ENCODE results near the gene WASHC1.
"Not testable (repeated sequence)": the region's sequence is repeated elsewhere in the genome, so short reads cannot be mapped to it uniquely, and the experiment has no call there.

Gene WASHC1

GRCh38 chr9:29356-29755 lies at the start of gene WASHC1:
WASHC1 (minus strand) TSS chr9:29456; CDS start chr9:24999, 4,457 bp downstream.
- not testable (repeated sequence) for DNase-seq

- not testable (repeated sequence) for DNase-seq
Measured at GRCh38 chr9:78333-78732, 49.1 kb upstream of the WASHC1 start.

DNA sequence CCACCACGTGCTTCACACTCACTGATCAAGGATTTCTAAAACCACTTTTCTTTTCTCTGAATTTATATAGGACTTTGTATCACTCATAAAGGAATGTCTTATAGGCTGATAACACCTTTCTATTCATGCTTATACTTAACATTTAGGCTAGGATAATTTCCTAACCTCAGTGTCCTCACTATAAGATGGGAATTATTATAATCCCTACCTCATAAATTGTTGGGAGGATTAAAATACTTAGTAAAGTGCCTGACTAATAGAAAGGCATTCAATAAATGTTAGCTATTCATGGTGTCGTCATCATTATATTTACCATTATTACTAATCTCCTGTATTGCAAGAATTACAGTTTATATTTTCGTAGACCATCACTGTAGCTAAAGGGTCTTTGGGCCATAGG lies 47.1 kb upstream of the WASHC1 start:
- not testable (repeated sequence) for DNase-seq

DNA sequence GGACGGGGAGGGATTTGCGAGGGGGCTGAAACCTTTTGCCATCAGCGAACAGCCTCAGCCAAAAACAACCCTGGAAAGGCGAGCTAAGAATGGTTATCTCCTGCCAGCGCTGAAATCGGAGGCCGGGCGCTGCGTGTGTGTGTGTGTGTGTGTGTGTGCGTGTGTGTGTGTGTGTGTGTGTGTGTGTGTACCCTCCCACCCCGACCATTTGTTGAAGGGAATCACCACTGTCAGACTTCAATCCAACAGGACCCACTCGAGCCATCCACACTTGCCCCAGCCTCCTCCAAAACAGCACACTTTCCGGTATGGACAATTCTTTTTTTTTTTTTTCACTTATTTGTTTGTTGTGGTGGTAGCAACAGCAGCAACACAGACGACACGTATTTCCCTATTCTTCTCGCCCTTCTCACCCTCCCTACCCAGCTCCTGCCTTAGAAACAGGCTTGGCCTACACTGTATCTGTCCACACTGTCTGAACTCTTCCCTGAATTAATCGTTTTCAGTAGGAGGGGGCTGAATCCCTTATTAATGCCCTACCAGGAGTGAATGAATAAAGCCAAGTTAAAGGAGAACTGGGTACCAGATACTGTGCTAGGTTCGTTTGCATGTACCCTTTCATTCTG lies 44.8 kb upstream of the WASHC1 start:
- not testable (repeated sequence) for DNase-seq

DNA sequence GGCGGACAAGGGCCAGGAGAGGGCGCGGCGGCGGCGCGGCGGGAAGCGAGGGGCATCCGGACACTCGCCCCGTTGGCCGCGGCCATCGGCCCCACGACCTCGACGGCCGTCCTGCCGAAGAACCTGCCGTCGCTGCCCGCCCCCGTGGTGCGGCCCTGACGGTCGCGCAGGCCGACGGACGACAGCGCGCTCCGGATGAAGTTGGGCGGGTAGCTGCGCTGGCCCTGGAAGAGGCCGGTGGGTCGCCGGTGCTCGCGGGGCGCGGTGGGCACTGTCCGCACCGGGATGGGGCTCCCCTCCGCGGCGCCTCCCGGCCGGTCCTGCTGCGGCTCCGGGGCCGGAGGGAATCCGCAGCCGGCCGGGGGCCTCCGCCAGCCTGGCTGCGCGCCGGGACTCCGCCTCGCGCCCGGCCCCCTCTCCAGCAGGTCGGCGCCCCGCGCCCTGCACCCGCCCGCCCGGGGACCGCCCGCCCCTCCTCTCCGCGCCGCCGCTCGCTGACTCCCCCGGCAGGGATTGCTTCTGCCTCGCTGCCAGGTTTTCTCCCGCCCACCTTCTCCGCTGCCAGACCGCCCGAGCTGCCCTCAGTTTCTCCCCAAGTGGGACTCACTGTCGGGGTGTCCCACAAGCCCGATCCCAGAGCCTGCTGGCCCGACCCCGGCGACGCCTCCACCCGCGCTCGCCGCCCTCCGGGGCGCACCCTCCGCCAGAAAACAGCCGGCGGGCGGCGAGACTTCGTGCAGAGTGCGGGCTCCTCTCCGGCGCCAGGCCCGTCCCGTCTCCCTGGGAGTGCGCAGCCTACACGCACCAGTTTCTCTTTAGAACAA lies 44.0 kb upstream of the WASHC1 start:
- peak; percentile 10 for DNase-seq

DNA sequence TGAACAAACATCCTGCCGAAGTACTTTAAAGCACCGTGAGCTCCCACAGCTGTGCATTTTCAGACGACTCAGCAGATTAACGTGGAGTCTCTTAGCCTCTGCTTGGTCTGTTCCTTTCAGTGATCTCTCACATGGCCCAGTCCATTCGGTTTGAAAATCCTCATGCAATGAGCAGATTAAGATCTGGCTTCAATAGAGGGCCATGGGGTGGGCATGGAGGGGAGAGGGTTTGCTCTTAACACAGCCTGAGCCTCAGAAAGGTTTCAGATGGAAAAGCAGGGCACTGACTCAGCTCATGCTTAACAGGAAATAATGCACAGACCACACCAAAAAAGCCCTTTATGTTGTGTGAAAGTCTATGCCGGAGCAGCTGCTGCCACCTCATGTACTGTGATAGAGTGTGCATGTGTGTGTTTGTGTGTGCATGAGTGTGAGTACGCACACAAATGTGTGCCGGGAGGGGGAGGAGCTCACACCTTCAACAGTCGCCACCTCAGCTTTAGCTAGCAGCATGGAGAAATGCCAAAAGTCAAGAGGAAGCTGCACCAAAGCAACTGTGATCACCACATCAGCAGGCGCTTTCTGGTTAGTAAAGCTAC lies 33.9 kb upstream of the WASHC1 start:
- not testable (repeated sequence) for DNase-seq

DNA sequence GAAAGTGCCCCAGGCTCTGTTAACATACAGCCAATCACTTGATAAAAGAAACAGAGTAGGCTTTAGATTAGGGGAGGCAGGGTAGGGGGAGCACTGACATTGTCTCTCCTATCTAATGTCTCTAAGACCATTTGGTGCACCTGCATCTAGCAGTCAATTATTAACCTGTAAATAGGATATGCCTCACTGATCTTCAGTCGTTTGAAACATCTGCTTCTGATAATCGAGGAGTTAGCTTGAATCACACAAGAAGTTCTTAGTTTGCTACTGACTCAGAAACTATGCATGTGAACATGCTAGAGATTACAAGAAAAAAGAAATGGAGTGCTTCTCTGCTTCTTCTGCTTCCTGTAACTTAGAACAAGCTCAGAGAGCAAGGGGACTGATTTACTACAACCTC lies 23.4 kb upstream of the WASHC1 start:
- not testable (repeated sequence) for DNase-seq

GRCh38 chr9:48190-48842 lies 19.1 kb upstream of the WASHC1 start:
- DNase-seq = not testable (repeated sequence)

GRCh38 chr9:46639-47271 lies 17.5 kb upstream of the WASHC1 start:
- DNase-seq = not testable (repeated sequence)

- DNase-seq = peak; percentile 39
Measured at GRCh38 chr9:46164-46563, 16.9 kb upstream of the WASHC1 start.

DNA sequence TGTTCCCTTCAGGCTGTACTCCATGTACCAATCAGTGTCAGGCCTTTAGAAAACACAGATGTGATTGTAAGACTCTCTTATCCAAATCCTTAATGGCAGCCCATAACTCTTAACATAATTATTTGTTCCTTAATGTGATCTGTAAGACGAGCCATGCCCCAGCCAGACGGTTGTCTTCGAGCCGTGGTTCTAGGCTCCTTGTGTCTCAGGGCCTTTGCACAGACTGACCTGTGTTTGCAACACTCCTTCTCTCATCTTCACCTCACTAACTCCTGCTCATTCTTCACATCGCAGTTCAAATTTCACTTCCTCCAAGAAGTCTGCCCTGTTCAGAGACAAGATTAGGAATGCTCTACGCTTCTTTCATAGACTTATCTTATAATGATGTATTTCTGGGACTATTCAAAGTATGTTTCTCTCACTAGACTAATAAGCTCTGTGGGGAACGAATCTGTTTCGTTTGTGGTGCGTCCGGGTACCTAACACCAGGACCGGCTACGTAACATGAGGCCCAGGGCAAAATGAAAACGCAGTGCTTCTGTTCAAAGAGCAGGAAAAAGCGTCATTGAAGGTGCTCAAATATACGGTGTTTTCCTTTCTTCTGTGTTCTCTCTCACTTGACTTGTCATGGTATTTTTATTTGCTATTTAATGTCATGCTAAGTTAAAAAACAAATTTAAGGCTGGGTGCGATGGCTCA lies 16.1 kb upstream of the WASHC1 start:
- DNase-seq = not testable (repeated sequence)

GRCh38 chr9:44416-44815 lies 15.2 kb upstream of the WASHC1 start:
- not testable (repeated sequence) for DNase-seq

DNA sequence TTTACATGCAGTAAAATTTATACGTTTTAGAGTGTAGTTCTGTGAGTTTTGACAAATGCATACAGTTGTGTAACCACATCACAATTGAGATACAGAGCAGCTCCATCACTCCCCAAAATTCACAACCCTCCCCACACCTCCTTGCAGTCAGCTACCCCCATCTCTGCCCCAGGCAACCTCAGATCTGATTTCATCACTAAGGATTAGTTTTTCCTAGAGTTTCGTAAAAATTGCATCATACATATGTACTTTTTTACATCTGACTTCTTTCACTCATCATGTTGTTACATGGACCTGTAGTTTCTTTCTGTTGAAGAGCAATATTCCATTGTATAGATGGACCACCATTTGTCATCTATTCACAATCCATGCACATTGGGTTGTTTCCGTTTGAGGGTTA lies 14.4 kb upstream of the WASHC1 start:
- not testable (repeated sequence) for DNase-seq

DNA sequence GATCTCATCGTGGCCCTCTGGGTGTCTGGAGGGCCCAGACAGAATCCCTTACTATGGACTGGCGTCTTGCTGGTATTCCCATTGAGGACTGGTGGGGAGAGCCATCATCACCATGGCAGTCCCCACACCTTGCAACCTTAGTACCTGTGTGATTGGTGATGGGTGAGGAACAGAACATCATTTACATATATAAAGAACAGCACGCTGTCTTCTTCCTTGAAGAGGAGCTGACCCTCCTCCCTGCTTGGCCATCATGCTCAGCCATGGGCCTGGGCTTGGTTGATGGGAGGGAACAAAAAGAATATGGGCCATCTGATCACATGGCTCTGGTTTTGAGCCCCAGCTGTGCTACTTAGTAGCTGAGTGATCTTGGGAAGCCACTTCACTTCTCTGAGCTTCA lies 13.9 kb upstream of the WASHC1 start:
- DNase-seq = not testable (repeated sequence)

DNA sequence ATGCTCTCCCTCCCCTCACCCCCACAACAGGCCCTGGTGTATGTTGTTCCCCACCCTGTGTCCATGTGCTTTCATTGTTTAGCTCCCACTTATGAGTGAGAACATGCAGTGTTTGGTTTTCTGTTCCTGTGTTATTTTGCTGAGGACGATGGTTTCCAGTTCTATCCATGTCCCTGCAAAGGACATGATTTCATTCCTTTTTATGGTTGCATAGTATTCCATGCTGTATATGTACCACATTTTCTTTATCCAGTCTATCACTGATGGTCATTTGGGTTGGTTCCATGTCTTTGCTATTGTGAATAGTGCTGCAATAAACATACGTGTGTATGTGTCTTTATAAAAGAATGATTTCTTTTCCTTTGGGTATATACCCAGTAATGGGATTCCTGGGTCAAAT lies 12.6 kb upstream of the WASHC1 start:
- DNase-seq = not testable (repeated sequence)

GRCh38 chr9:41261-41676 lies 12.0 kb upstream of the WASHC1 start:
- DNase-seq = peak; percentile 5

DNA sequence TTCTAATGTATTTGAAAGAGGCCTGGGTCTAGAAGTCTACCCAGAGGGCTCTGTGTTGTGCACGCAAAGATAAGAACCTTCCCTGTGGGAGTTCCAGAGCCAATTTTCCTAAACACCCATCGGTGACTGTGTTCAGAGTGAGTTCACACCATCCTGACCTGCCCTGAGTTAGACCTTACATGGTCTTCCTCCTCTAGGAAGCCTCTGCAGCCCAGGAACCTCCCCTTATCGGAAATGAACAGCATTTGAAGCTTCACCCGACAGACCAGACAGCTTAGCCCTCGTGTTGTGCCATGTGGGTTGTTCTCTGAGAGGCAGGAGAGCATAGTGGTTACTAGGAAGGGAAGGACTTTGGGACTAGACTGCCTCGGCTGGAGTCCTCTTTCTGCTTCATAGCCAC lies 3.1 kb upstream of the WASHC1 start:
- not testable (repeated sequence) for DNase-seq

- not testable (repeated sequence) for DNase-seq
Measured at GRCh38 chr9:28775-29174, 481 bp downstream of the WASHC1 start.

DNA sequence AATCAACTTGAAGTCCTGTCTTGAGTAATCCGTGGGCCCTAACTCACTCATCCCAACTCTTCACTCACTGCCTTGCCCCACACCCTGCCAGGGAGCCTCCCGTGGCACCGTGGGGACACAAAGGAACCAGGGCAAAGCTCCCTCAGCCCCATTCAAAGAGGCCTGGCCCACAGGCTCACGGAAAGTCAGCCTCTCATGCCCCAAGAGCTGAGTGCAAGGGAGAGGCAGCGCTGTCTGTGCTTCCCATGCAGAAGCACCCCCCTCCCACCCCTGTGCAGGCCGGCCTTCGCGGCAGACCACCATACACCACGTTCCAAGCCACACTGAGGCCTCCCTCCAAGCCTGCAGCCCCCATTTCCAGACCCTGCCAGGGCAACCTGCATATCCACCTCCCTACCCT lies 7.6 kb downstream of the WASHC1 start:
- not testable (repeated sequence) for DNase-seq

- not testable (repeated sequence) for DNase-seq
Measured at GRCh38 chr9:16875-17274, 12.4 kb downstream of the WASHC1 start.

DNA sequence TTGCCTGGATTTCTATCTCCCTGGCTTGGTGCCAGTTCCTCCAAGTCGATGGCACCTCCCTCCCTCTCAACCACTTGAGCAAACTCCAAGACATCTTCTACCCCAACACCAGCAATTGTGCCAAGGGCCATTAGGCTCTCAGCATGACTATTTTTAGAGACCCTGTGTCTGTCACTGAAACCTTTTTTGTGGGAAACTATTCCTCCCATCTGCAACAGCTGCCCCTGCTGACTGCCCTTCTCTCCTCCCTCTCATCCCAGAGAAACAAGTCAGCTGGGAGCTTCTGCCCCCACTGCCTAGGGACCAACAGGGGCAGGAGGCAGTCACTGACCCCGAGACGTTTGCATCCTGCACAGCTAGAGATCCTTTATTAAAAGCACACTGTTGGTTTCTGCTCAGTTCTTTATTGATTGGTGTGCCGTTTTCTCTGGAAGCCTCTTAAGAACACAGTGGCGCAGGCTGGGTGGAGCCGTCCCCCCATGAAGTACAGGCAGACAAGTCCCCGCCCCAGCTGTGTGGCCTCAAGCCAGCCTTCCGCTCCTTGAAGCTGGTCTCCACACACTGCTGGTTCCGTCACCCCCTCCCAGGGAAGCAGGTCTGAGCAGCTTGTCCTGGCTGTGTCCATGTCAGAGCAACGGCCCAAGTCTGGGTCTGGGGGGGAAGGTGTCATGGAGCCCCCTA lies 15.0 kb downstream of the WASHC1 start:
- not testable (repeated sequence) for DNase-seq
